SU-DHL-6 (cell line): Measurements from ENCODE around the gene DTNBP1.

ENCODE experiments used
- H2AFZ ChIP-seq: fragments of 200-600 bp; sonication (generic); 2 replicates; pipeline ENCODE4 v1.6.1; 2014; ENCODE audit warnings: low read depth, mild to moderate bottlenecking, moderate library complexity, mixed read lengths, antibody characterized with exemption, low read length; ENCODE audit not compliant: severe bottlenecking
- H3F3A ChIP-seq: fragments of 200-600 bp; shearing (Covaris generic); 2 replicates; pipeline ENCODE4 v1.6.0; 2016; ENCODE audit warnings: antibody characterized with exemption, mild to moderate bottlenecking; ENCODE audit not compliant: insufficient read depth
- H3K27ac ChIP-seq: fragments of 200-600 bp; sonication (generic); 2 replicates; pipeline ENCODE4 v1.5.1; 2016; ENCODE audit warnings: low read depth, mild to moderate bottlenecking, low read length, moderate library complexity, mixed read lengths
- H3K27me3 ChIP-seq: fragments of 200-600 bp; sonication (generic), shearing (Covaris generic); 2 replicates; pipeline ENCODE4 v1.6.0; 2014; ENCODE audit warnings: mild to moderate bottlenecking, low read length
- H3K36me3 ChIP-seq: fragments of 200-600 bp; sonication (generic); 2 replicates; pipeline ENCODE4 v1.6.1; 2014; ENCODE audit warnings: mild to moderate bottlenecking, low read length, mixed read lengths
- H3K4me2 ChIP-seq: fragments of 300-600, 200-600 bp; shearing (Covaris generic), sonication (generic); 2 replicates; pipeline ENCODE4 v1.6.0; 2014; ENCODE audit warnings: low read length, low read depth, mild to moderate bottlenecking; ENCODE audit not compliant: poor library complexity, severe bottlenecking
- H3K4me3 ChIP-seq: fragments of 200-600 bp; sonication (generic); 2 replicates; pipeline ENCODE4 v1.5.1; 2014; ENCODE audit warnings: antibody characterized with exemption, low read length, mild to moderate bottlenecking, mixed read lengths; ENCODE audit not compliant: insufficient read depth, poor library complexity, severe bottlenecking
- H3K79me2 ChIP-seq: fragments of 200-600 bp; sonication (generic); 2 replicates; pipeline ENCODE4 v1.6.1; 2014; ENCODE audit warnings: mild to moderate bottlenecking, low read length, moderate library complexity; ENCODE audit not compliant: insufficient read depth
- H3K9ac ChIP-seq: fragments of 200-600 bp; sonication (generic); 2 replicates; pipeline ENCODE4 v1.7.0; 2014; ENCODE audit warnings: mild to moderate bottlenecking, low read length
- H3K9me2 ChIP-seq: fragments of 200-600 bp; sonication (generic); replicated peaks from 2 replicates; pipeline ENCODE4 v1.6.1; 2014; ENCODE audit warnings: low read length; ENCODE audit not compliant: insufficient read depth
- H3K9me3 ChIP-seq: fragments of 200-600 bp; sonication (generic); 2 replicates; pipeline ENCODE4 v1.6.1; 2014; ENCODE audit warnings: low read length, mixed read lengths; ENCODE audit not compliant: insufficient read depth
- H4K20me1 ChIP-seq: fragments of 200-600 bp; sonication (generic); 2 replicates; pipeline ENCODE4 v1.6.1; 2014; ENCODE audit warnings: low read depth, mild to moderate bottlenecking, antibody characterized with exemption, low read length, moderate library complexity, mixed read lengths
- CTCF ChIP-seq: fragments of 200-600 bp; sonication (generic); IDR thresholded peaks from one replicate; pipeline ENCODE4 v1.5.1; 2017; ENCODE audit warnings: antibody characterized with exemption, mild to moderate bottlenecking, low read length, moderate library complexity; ENCODE audit not compliant: insufficient read depth, poor library complexity, severe bottlenecking
- EZH2phosphoT487 ChIP-seq: fragments of 200-600 bp; sonication (generic), shearing (Covaris generic); conservative IDR thresholded peaks from 2 replicates; pipeline ENCODE4 v1.6.1; 2018; ENCODE audit warnings: mild to moderate bottlenecking, antibody characterized with exemption, low read length, moderate library complexity, mixed read lengths

The DTNBP1 gene

GRCh38 chr6:15592610-15593009, 70.2 kb downstream of the DTNBP1 start:
- H3K9me2 ChIP-seq, result no peaks in the 10 kb centered on the region
- no peaks in the 10 kb centered on the region for H3K9me3 ChIP-seq
- no peak overlapping the region for H3K4me2 ChIP-seq
- H3K4me3 ChIP-seq, result no peak overlapping the region
- peaks cover 66% of the 10 kb centered on the region for H3K79me2 ChIP-seq
- H3K9ac ChIP-seq, result no peak overlapping the region
- no peaks in the 10 kb centered on the region for H3K27me3 ChIP-seq
- no peak overlapping the region for H2AFZ ChIP-seq
- peaks cover 30% of the 10 kb centered on the region for H3K36me3 ChIP-seq
- H3K27ac ChIP-seq, result no peak overlapping the region
- H4K20me1 ChIP-seq, result peaks cover 17% of the 10 kb centered on the region
- no peak for TF ChIP-seq EZH2phosphoT487
- no peak for TF ChIP-seq CTCF
- no peaks in the 10 kb centered on the region; the same call in 1 of the 2 replicates for H3F3A ChIP-seq

- no peak overlapping the region for H2AFZ ChIP-seq
- H3K9ac ChIP-seq, result no peak overlapping the region
- H3K27me3 ChIP-seq, result no peaks in the 10 kb centered on the region
- no peaks in the 10 kb centered on the region; the same call in 1 of the 2 replicates for H3F3A ChIP-seq
- peaks cover 11% of the 10 kb centered on the region for H4K20me1 ChIP-seq
- H3K9me3 ChIP-seq, result no peaks in the 10 kb centered on the region
- no peak overlapping the region for H3K4me2 ChIP-seq
- H3K79me2 ChIP-seq, result peaks cover 72% of the 10 kb centered on the region
- no peaks in the 10 kb centered on the region for H3K9me2 ChIP-seq
- TF ChIP-seq CTCF (no peak), EZH2phosphoT487 (no peak)
- H3K27ac ChIP-seq, result no peak overlapping the region
- peaks cover 16% of the 10 kb centered on the region for H3K36me3 ChIP-seq
- no peak overlapping the region for H3K4me3 ChIP-seq
Measured at GRCh38 chr6:15588971-15589634, 73.7 kb downstream of the DTNBP1 start.

- Histone ChIP-seq H4K20me1 (peaks cover 19% of the 10 kb centered on the region), H3K79me2 (peaks cover 69% of the 10 kb centered on the region), H3K27ac (no peak overlapping the region), H2AFZ (no peak overlapping the region), H3K4me2 (no peak overlapping the region), H3K9me3 (no peaks in the 10 kb centered on the region), H3K4me3 (no peak overlapping the region), H3F3A (no peaks in the 10 kb centered on the region; the same call in 1 of the 2 replicates), H3K27me3 (no peaks in the 10 kb centered on the region), H3K36me3 (peaks cover 2% of the 10 kb centered on the region), H3K9me2 (no peaks in the 10 kb centered on the region), H3K9ac (no peak overlapping the region)
- TF ChIP-seq EZH2phosphoT487, result no peak
- TF ChIP-seq CTCF, result no peak
Measured at GRCh38 chr6:15586503-15586902, 76.3 kb downstream of the DTNBP1 start.
